Measurements from ENCODE around the gene CPSF6. TPM values are rescaled to one million over a fixed set of nuclear protein-coding genes. Genes with fewer than 3 reads are reported as not detected.

Gene CPSF6
- total and polyA plus RNA-seq, 9 donors, result 24.7 to 98.0 (median 64.0) TPM

DNA sequence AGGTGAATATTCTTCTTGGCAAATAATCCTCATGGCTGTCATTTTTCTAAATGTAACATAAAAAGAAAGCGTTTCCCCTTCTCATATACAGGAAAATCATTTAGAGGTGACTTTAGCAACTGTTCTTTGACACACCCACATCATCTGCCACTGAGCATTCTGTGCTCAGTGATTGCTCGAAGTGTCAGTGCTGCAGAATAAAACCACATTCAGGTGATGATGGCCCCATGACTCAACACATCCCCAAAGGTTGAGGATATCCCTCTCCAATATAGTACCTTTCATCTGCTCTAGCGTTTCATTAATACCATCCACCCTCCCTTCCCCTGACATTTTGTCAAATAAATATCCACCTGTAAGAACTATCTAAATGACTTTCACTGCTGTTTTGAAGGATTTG, 28.7 kb upstream of the CPSF6 start:
- H3K27me3 ChIP-seq, result no peaks in the 10 kb centered on the region
- no peaks in the 10 kb centered on the region for H3K9me3 ChIP-seq
- TF ChIP-seq POLR2A (IDR thresholded peaks at IDR 0.05) (no peak), EP300 (IDR thresholded peaks at IDR 0.05) (no peak)
- no peak for DNase-seq
- no peaks in the 10 kb centered on the region for H3K36me3 ChIP-seq
- 82 to 88% (median 88%) methylated on average over 3 of the region's 3 CpGs for WGBS, 3 donors
- no peak overlapping the region for H3K4me3 ChIP-seq
- H3K4me1 ChIP-seq (ENCODE audit: insufficient read depth), result no peaks in the 10 kb centered on the region
- H3K27ac ChIP-seq, result no peak overlapping the region
- intact Hi-C loops (cut with DNase I), result no loop called here

DNA sequence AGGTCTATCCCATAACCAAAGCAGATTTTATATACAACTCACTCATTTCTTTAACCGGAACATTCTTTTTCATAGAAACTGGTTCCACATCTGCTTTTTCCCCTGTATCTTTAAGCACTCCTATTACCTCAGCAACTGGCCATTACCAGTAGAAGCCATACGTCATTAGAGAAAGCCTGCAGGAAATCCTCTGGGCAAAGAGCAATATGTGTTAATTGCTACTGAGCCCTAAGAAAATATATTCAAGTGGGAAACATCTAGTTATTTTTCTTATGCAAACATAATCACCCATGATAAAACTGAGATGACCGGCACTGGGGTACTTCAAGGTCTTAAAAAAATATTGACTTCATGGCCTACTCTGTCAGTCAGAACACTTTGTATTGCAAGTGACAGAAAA, 28.2 kb upstream of the CPSF6 start:
- TF ChIP-seq, protein P1, sequence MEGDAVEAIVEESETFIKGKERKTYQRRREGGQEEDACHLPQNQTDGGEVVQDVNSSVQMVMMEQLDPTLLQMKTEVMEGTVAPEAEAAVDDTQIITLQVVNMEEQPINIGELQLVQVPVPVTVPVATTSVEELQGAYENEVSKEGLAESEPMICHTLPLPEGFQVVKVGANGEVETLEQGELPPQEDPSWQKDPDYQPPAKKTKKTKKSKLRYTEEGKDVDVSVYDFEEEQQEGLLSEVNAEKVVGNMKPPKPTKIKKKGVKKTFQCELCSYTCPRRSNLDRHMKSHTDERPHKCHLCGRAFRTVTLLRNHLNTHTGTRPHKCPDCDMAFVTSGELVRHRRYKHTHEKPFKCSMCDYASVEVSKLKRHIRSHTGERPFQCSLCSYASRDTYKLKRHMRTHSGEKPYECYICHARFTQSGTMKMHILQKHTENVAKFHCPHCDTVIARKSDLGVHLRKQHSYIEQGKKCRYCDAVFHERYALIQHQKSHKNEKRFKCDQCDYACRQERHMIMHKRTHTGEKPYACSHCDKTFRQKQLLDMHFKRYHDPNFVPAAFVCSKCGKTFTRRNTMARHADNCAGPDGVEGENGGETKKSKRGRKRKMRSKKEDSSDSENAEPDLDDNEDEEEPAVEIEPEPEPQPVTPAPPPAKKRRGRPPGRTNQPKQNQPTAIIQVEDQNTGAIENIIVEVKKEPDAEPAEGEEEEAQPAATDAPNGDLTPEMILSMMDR (IDR thresholded peaks at IDR 0.05), result no peak
- TF ChIP-seq POLR2A (IDR thresholded peaks at IDR 0.05) (no peak), EP300 (IDR thresholded peaks at IDR 0.05) (no peak)
- 75 to 82% (median 77%) methylated on average over 3 of the region's 3 CpGs for WGBS, 3 donors
- no peaks in the 10 kb centered on the region for H3K27me3 ChIP-seq
- H3K4me1 ChIP-seq (ENCODE audit: insufficient read depth), result no peaks in the 10 kb centered on the region
- DNase-seq, result no peak
- H3K9me3 ChIP-seq, result no peaks in the 10 kb centered on the region
- no peak overlapping the region for H3K4me3 ChIP-seq
- no peak overlapping the region for H3K27ac ChIP-seq
- no peaks in the 10 kb centered on the region for H3K36me3 ChIP-seq
- intact Hi-C loops (cut with DNase I), result no loop called here

DNA sequence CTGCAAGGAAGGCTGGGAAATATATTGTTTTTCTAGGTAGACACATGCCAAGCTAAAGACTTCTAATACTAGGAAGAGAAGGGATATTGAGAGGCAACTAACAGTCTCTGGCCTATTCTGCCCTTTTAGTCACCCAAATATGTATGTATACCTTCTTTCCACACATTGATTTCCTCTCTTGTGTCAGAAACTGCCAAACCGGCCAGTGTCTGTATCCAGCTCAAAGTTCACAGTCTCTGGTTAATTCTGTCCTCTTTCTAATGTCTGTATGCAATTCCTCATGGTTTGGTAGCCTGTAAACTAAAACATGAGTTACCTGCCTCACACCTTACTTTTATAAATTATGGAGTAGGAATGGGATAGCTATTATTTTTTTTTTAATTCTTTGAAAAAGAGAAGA, 25.2 kb upstream of the CPSF6 start:
- H3K9me3 ChIP-seq, result no peaks in the 10 kb centered on the region
- TF ChIP-seq POLR2A (IDR thresholded peaks at IDR 0.05) (no peak), EP300 (IDR thresholded peaks at IDR 0.05) (no peak)
- TF ChIP-seq, protein P1 (IDR thresholded peaks at IDR 0.05), result no peak
- H3K27me3 ChIP-seq, result no peaks in the 10 kb centered on the region
- H3K4me1 ChIP-seq (ENCODE audit: insufficient read depth), result no peaks in the 10 kb centered on the region
- no peak for DNase-seq
- no peak overlapping the region for H3K27ac ChIP-seq
- H3K36me3 ChIP-seq, result no peaks in the 10 kb centered on the region
- no peak overlapping the region for H3K4me3 ChIP-seq
- intact Hi-C loops (cut with DNase I), result no loop called here
- WGBS, 3 donors, result 86 to 89% (median 89%) methylated on average over 1 of the region's 1 CpG

DNA sequence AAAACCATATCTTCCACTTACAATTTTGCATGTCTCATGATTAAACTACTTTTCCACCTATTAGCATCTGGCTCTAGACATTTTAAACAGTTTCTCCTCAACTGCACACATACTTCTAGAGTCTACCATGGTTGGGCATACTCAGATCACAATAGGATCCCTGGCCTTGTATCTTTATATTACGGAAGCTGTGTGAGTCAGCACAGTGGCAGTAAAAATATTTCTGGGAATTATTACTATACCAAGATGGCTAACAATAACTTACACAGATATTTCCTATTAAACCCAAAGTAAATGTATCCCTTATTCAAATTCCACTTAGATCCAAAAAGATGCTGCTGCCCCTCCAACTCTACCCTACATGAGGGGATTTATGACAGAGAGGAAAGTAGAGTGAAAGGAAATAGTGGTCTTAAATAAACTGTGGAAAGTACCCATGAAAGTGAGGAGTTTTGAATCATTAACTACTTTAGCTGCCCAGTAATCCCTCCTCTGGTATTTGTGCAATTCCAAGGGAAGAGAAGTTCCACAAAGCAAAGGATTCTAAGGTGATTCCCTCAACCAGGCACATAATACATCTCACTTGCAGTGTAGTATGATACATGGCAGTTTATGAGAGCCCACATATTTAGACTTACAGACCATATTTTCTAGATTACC, 14.0 kb upstream of the CPSF6 start:
- no peak for DNase-seq
- Histone ChIP-seq H3K4me1 (ENCODE audit: insufficient read depth) (no peaks in the 10 kb centered on the region), H3K27ac (no peak overlapping the region), H3K36me3 (no peaks in the 10 kb centered on the region), H3K9me3 (no peaks in the 10 kb centered on the region), H3K4me3 (no peak overlapping the region), H3K27me3 (no peaks in the 10 kb centered on the region)
- TF ChIP-seq, protein P1 (IDR thresholded peaks at IDR 0.05), result no peak
- TF ChIP-seq POLR2A (IDR thresholded peaks at IDR 0.05) (no peak), EP300 (IDR thresholded peaks at IDR 0.05) (no peak)
- WGBS, 3 donors, result 89 to 100% (median 95%) methylated on average over 1 of the region's 1 CpG
- intact Hi-C loops (cut with DNase I), result no loop called here

DNA sequence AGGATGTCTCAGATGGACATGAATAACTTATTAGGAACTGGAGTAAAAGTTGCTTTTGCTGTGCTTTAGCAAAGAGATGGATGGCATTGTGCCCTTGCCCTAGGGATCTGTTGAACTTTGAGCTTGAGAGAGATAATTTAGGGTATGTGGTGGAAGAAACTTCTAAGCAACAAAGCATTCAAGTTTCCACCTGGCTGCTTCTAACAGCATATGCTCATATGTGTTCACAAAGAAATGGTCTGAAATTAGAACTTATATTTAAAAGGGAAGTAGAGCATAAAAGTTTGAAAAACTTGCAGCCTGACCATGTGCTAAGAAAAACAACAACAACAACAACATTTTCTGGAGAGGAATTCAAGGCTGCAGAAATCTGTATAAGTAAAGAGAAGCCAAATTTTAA, 7.9 kb upstream of the CPSF6 start:
- intact Hi-C loops (cut with DNase I), result no loop called here
- TF ChIP-seq EP300 (IDR thresholded peaks at IDR 0.05) (no peak), POLR2A (IDR thresholded peaks at IDR 0.05) (no peak)
- TF ChIP-seq, protein P1 (IDR thresholded peaks at IDR 0.05), result no peak
- no peak overlapping the region for H3K27ac ChIP-seq

More for the DNA sequence above, 7.9 kb upstream of the CPSF6 start:
- Histone ChIP-seq H3K9me3 (no peaks in the 10 kb centered on the region), H3K4me1 (ENCODE audit: insufficient read depth) (no peaks in the 10 kb centered on the region), H3K27me3 (no peaks in the 10 kb centered on the region), H3K36me3 (no peaks in the 10 kb centered on the region), H3K4me3 (no peak overlapping the region)
- no peak for DNase-seq
